Adrenal gland (tissue), 12 donors: Measurements from ENCODE around the gene HOMER1. TPM values are rescaled to one million over a fixed set of nuclear protein-coding genes. Genes with fewer than 3 reads are reported as not detected.

ENCODE experiments used
- DNase-seq, 7 donors: peaks; one replicate each; pipeline ENCODE4 v3.0.0-alpha.2; 2019 to 2020
- H3K27ac ChIP-seq, 5 donors: fragments of 200-600 bp; sonication (generic) in 4 of 5; 1 replicate in 3 of 5; 2 replicates in 2 of 5; pipeline versions ENCODE4 v1.5.1 to v1.8.0; 2016 to 2020; ENCODE audit warnings: mild to moderate bottlenecking in 1 of 5
- H3K27me3 ChIP-seq: fragments of 200-600 bp; 2 replicates; pipeline ENCODE4 v1.8.0; 2021
- H3K36me3 ChIP-seq, 2 donors: fragments of 200-600 bp; replicated peaks in 1 of 2; 1 replicate in 1 of 2; 2 replicates in 1 of 2; pipeline versions ENCODE4 v1.5.1 to v1.8.0; 2018 to 2022
- H3K4me1 ChIP-seq, 2 donors: fragments of 200-600 bp; replicated peaks in 1 of 2; 1 replicate in 1 of 2; 2 replicates in 1 of 2; pipeline versions ENCODE4 v1.5.1 to v1.8.0; 2018 to 2021
- H3K4me3 ChIP-seq, 4 donors: fragments of 200-600 bp; sonication (generic) in 3 of 4; one replicate each; pipeline ENCODE4 v1.5.1; 2016 to 2018
- H3K9me3 ChIP-seq, 3 donors: fragments of 200-600 bp; sonication (generic) in 1 of 3; replicated peaks in 1 of 3; 1 replicate in 2 of 3; 2 replicates in 1 of 3; pipeline versions ENCODE4 v1.5.1 to v1.8.0; 2016 to 2021
- POLR2A ChIP-seq, 2 donors: fragments of 450-650 bp; IDR thresholded peaks; one replicate each; pipeline ENCODE4 v1.6.1; 2017; ENCODE audit warnings: antibody characterized with exemption in 2 of 2, mild to moderate bottlenecking in 2 of 2, moderate library complexity in 1 of 2
- WGBS, 4 donors: extraction: QIAGEN DNeasy Blood & Tissue Kit in 2 of 4; methylation state at CpG; one replicate each; pipeline versions ENCODE4 v1.1.5 to v1.1.7; 2013 to 2017; 5-methylcytosine and 5-hydroxymethylcytosine counted together
- intact Hi-C, 2 donors: fragments of 100-400 bp; cut with DNase I; formaldehyde crosslinking; loops; one replicate each; pipeline versions ENCODE4 v1.14.1 to v1.15.0; 2022 to 2023
- polyA plus RNA-seq, 3 donors: library from polyadenylated mRNA; stranded (reverse); fragments of 200-250 nt in 2 of 3; fragments of 350-450 nt in 1 of 3; fragmentation: Illumina TruSeq in 1 of 3; extraction: RNeasy Lipid Tissue Mini Kit (QIAGEN cat#74804) in 1 of 3; gene quantifications; one replicate each; pipeline ENCODE4 v1.2.3, GENCODE V29; 2013 to 2014
- total RNA-seq, 9 donors: library from RNA; depleted of rRNA in 4 of 9; stranded (reverse); fragments of >200 nt in 4 of 9; fragments of 120-200 nt in 1 of 9; fragmentation: NEBNext Ultra II Directional in 1 of 9; extraction: Animal tissue kit (Norgen Biotek cat#: 25700) in 1 of 9; gene quantifications; one replicate each; pipeline versions ENCODE4 v1.1.0 to v1.2.4, GENCODE V29; 2013 to 2023
- TF ChIP-seq, protein P1 (sequence below), 6 experiments: fragments of 450-650 bp in 4 of 6; fragments of 200-600 bp in 2 of 6; sonication (generic) in 1 of 6; IDR thresholded peaks; 1 replicate in 5 of 6; 2 replicates in 1 of 6; pipeline versions ENCODE4 v1.5.1 to v1.8.0; 2016 to 2021; ENCODE audit warnings: antibody characterized with exemption in 6 of 6, mild to moderate bottlenecking in 2 of 6, moderate library complexity in 1 of 6
- donor health status: healthy with polysubstance abuse.
- donor health status: Bipolar disorder and iron deficiency.
- donor health status: DM: yes; HTN: yes; CAD: no.
- donor health status: DM: no; HTN: no; CAD: no.
- donor health status: DM: no; HTN: no; CAD: no.
- donor health status: DM: yes; HTN: yes; CAD: no.

The HOMER1 gene
- total and polyA plus RNA-seq, 12 donors: 0.06 to 10.4 (median 0.78) TPM

DNA sequence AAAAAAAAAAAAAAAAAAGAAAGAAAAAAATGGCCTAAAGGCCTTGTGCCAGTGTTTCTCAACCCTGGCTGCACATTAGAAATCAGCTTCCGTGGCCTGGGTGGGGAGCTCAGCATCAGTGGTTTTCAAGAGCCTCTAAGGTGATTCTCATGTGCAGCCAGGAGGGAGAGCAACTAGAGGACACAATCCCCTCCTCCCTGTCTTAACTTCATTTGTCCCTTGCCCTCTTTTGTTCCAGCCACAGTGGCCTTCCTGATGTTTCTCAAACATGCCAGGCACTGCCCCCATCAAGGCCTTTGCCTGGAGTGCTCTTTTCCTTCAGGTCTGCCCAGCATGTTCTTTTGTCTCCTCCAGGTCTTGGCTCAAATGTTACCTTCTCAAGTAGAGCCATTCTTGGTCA, 42.4 kb downstream of the HOMER1 start:
- Histone ChIP-seq H3K4me3 (no peak overlapping the region), H3K27ac (no peak overlapping the region), H3K4me1 (no peaks in the 10 kb centered on the region), H3K9me3 (no peaks in the 10 kb centered on the region), H3K27me3 (no peaks in the 10 kb centered on the region), H3K36me3 (no peaks in the 10 kb centered on the region)
- TF ChIP-seq POLR2A (IDR thresholded peaks at IDR 0.05): no peak
- TF ChIP-seq, protein P1, sequence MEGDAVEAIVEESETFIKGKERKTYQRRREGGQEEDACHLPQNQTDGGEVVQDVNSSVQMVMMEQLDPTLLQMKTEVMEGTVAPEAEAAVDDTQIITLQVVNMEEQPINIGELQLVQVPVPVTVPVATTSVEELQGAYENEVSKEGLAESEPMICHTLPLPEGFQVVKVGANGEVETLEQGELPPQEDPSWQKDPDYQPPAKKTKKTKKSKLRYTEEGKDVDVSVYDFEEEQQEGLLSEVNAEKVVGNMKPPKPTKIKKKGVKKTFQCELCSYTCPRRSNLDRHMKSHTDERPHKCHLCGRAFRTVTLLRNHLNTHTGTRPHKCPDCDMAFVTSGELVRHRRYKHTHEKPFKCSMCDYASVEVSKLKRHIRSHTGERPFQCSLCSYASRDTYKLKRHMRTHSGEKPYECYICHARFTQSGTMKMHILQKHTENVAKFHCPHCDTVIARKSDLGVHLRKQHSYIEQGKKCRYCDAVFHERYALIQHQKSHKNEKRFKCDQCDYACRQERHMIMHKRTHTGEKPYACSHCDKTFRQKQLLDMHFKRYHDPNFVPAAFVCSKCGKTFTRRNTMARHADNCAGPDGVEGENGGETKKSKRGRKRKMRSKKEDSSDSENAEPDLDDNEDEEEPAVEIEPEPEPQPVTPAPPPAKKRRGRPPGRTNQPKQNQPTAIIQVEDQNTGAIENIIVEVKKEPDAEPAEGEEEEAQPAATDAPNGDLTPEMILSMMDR (IDR thresholded peaks at IDR 0.05): no peak
- no peak for DNase-seq
- 84 to 100% (median 89%) methylated on average over 1 of the region's 1 CpG for WGBS, 4 donors
- intact Hi-C loops: loop anchor here in 1 of 2 donors (10.0 kb wide), 1 partner anchor 447 kb away; no protein-coding TSS in a partner anchor

DNA sequence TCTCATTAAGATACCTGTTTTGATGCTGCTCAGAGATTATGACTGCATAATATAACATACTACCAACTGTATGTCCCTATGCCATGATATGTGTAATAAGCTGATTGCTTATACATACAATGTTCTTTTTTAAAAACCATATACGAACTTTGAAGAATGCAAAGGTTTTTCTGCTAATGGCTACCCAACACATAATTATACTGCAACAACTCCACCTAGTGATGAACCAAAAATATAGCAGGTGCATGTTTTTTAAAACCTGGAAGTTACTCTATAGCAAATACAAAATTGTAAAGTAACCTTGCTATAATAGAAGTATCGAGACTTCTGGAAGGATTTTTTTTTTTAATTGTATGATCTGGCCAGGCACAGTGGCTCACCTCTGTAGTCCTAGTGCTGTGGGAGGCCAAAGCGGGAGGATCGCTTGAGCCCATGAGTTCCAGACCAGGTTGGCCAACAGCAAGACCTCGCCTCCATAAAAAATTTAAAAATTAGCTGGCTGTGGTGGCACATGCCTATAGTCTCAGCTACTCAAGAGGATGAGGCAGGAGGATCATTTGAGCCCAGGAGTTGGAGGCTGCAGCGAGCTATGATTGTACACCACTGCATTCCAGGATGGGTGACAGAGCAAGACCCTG, 49.1 kb downstream of the HOMER1 start:
- no peak for DNase-seq
- no peak overlapping the region for H3K4me3 ChIP-seq
- intact Hi-C loops: loop anchor here (5.0 to 10.0 kb wide), 3 partner anchors 330 to 440 kb away; no protein-coding TSS in a partner anchor
- H3K36me3 ChIP-seq: no peaks in the 10 kb centered on the region
- no peaks in the 10 kb centered on the region for H3K27me3 ChIP-seq
- 59 to 63% (median 60%) methylated on average over 6 of the region's 6 CpGs for WGBS, 4 donors
- H3K9me3 ChIP-seq: no peaks in the 10 kb centered on the region
- no peaks in the 10 kb centered on the region for H3K4me1 ChIP-seq
- no peak overlapping the region for H3K27ac ChIP-seq
- TF ChIP-seq, protein P1 (IDR thresholded peaks at IDR 0.05): peak; percentile 40 to 72 (median 64)
- TF ChIP-seq POLR2A (IDR thresholded peaks at IDR 0.05): no peak

DNA sequence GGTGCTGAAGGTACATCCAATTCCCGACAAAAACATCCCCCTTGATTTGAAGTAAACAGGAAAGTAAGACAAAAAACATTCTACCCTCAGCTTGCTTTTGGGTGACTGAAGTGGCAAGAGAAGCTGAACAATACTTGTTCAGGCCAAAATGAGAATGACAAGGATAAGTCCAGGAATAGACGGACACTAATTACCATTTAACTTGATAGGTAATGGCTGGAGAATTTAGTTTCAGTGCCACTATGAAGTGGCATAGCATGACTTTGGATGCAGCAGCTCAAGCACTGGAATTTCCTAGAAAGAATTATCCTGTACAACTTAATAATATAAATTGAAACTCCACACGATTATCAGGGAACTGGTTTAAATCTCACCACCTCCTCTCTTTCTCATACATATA, 49.7 kb downstream of the HOMER1 start:
- H3K27me3 ChIP-seq: no peaks in the 10 kb centered on the region
- no peak overlapping the region for H3K4me3 ChIP-seq
- 52 to 69% (median 63%) methylated on average over 3 of the region's 3 CpGs for WGBS, 4 donors
- H3K9me3 ChIP-seq: no peaks in the 10 kb centered on the region
- intact Hi-C loops: loop anchor here (10.0 kb wide), 2 partner anchors 329 to 439 kb away; no protein-coding TSS in a partner anchor
- DNase-seq: no peak
- no peak overlapping the region for H3K27ac ChIP-seq
- H3K36me3 ChIP-seq: no peaks in the 10 kb centered on the region
- H3K4me1 ChIP-seq: no peaks in the 10 kb centered on the region
- TF ChIP-seq POLR2A (IDR thresholded peaks at IDR 0.05): no peak
- TF ChIP-seq, protein P1 (IDR thresholded peaks at IDR 0.05): no peak

DNA sequence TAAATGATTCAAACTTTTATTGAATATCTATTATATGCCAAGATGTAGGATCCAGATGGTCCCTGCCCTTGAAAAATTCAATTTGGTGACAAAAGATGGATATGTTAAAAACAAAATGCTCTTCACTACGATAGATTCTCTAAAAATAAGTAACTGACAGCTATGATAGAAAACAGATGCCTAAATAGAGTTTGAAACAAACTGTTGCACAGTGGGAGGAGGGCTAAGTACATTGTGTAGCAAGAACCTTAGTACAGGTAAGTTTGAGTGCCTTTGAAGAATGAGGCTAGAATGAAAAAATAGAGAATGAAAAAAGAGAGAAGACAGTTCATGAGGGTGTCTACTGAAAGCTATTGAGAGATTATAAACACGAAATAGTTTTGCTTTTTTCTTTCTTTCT, 54.3 kb downstream of the HOMER1 start:
- no peak for DNase-seq
- Histone ChIP-seq H3K4me1 (no peaks in the 10 kb centered on the region), H3K9me3 (no peaks in the 10 kb centered on the region), H3K36me3 (no peaks in the 10 kb centered on the region), H3K27me3 (no peaks in the 10 kb centered on the region), H3K4me3 (no peak overlapping the region), H3K27ac (no peak overlapping the region)
- TF ChIP-seq, protein P1 (IDR thresholded peaks at IDR 0.05): no peak
- no peak for TF ChIP-seq POLR2A (IDR thresholded peaks at IDR 0.05)
- 68 to 77% (median 73%) methylated on average over 2 of the region's 2 CpGs for WGBS, 4 donors
- intact Hi-C loops: loop anchor here (10.0 kb wide), 2 partner anchors 325 to 435 kb away; no protein-coding TSS in a partner anchor
